ENCODE data around the gene IL22RA2.

Gene IL22RA2

GRCh38 chr6:137120748-137121147, 52.7 kb downstream of the IL22RA2 start:
- Histone ChIP-seq H3K4me2 (ENCODE audit: insufficient read depth, low read length, poor library complexity, severe bottlenecking) (no peak overlapping the region), H3K27me3 (ENCODE audit: control insufficient read depth in 3 of 3, insufficient read depth in 3 of 3, low read depth in 1 of 3, low read length in 3 of 3) (no peaks in the 10 kb centered on the region), H4K8ac (ENCODE audit: low read depth, low read length) (no peak overlapping the region), H3K36me3 (replicated peaks in 1 of 2; ENCODE audit: control insufficient read depth in 2 of 2, insufficient read depth in 2 of 2, low read length in 2 of 2) (no peaks in the 10 kb centered on the region), H2BK120ac (ENCODE audit: low read depth, low read length) (no peak overlapping the region), H3K4ac (ENCODE audit: low read length) (no peak overlapping the region), H2AK5ac (ENCODE audit: low read depth, low read length) (no peak overlapping the region), H2AFZ (ENCODE audit: low read length) (no peak overlapping the region), H3K9ac (ENCODE audit: low read depth, low read length, poor library complexity) (no peak overlapping the region), H3K14ac (ENCODE audit: low read length) (no peak overlapping the region), H3K27ac (replicated peaks; ENCODE audit: low read length) (no peak overlapping the region), H2BK15ac (ENCODE audit: low read length) (no peak overlapping the region), H3K23ac (ENCODE audit: low read depth, low read length, poor library complexity) (no peak overlapping the region), H3K4me3 (ENCODE audit: low read length in 2 of 2) (no peak overlapping the region), H4K91ac (ENCODE audit: low read depth, low read length, poor library complexity) (no peak overlapping the region), H2BK12ac (ENCODE audit: low read length) (no peak overlapping the region), H3K18ac (ENCODE audit: low read length) (no peak overlapping the region), H3K9me3 (replicated peaks in 1 of 2; ENCODE audit: control insufficient read depth in 2 of 2, insufficient read depth in 1 of 2, low read depth in 1 of 2, low read length in 2 of 2) (peaks cover 4 to 11% of the 10 kb centered on the region in 2 donors), H3K4me1 (ENCODE audit: control insufficient read depth in 2 of 2, insufficient read depth in 1 of 2, low read depth in 1 of 2, low read length in 2 of 2) (peaks cover 0 to 2% of the 10 kb centered on the region in 2 donors), H3K79me1 (ENCODE audit: low read depth, low read length) (no peaks in the 10 kb centered on the region), H2BK5ac (ENCODE audit: low read length) (no peak overlapping the region)
- DNase-seq (ENCODE audit: low spot score): no peak

- no peaks in the 10 kb centered on the region for H3K79me1 ChIP-seq (ENCODE audit: low read depth, low read length)
These were observed 54.0 kb downstream of the IL22RA2 start for GRCh38 chr6:137119196-137120104.

GRCh38 chr6:137117581-137117980, 55.9 kb downstream of the IL22RA2 start:
- H2BK15ac ChIP-seq (ENCODE audit: low read length): no peak overlapping the region
- H3K4me3 ChIP-seq (ENCODE audit: low read length in 2 of 2): no peak overlapping the region
- H2BK12ac ChIP-seq (ENCODE audit: low read length): no peak overlapping the region
- no peaks in the 10 kb centered on the region for H3K36me3 ChIP-seq (replicated peaks in 1 of 2; ENCODE audit: control insufficient read depth in 2 of 2, insufficient read depth in 2 of 2, low read length in 2 of 2)
- H2BK120ac ChIP-seq (ENCODE audit: low read depth, low read length): no peak overlapping the region
- no peaks in the 10 kb centered on the region for H3K27me3 ChIP-seq (ENCODE audit: control insufficient read depth in 3 of 3, insufficient read depth in 3 of 3, low read depth in 1 of 3, low read length in 3 of 3)
- H2AK5ac ChIP-seq (ENCODE audit: low read depth, low read length): no peak overlapping the region
- H2AFZ ChIP-seq (ENCODE audit: low read length): no peak overlapping the region
- no peak overlapping the region for H3K4me2 ChIP-seq (ENCODE audit: insufficient read depth, low read length, poor library complexity, severe bottlenecking)
- peaks cover 0 to 2% of the 10 kb centered on the region in 2 donors for H3K4me1 ChIP-seq (ENCODE audit: control insufficient read depth in 2 of 2, insufficient read depth in 1 of 2, low read depth in 1 of 2, low read length in 2 of 2)
- H3K9me3 ChIP-seq (replicated peaks in 1 of 2; ENCODE audit: control insufficient read depth in 2 of 2, insufficient read depth in 1 of 2, low read depth in 1 of 2, low read length in 2 of 2): peaks cover 4 to 11% of the 10 kb centered on the region in 2 donors
- WGBS, 2 donors (ENCODE audit: extremely low coverage in 2 of 2, insufficient read length in 2 of 2, insufficient replicate concordance in 1 of 2): no CpG with 5 or more reads among the region's 2 CpGs
- H4K91ac ChIP-seq (ENCODE audit: low read depth, low read length, poor library complexity): no peak overlapping the region
- no peak overlapping the region for H3K9ac ChIP-seq (ENCODE audit: low read depth, low read length, poor library complexity)
- H3K18ac ChIP-seq (ENCODE audit: low read length): no peak overlapping the region
- H3K27ac ChIP-seq (replicated peaks; ENCODE audit: low read length): no peak overlapping the region
- no peak overlapping the region for H3K14ac ChIP-seq (ENCODE audit: low read length)
- H2BK5ac ChIP-seq (ENCODE audit: low read length): no peak overlapping the region
- H3K4ac ChIP-seq (ENCODE audit: low read length): no peak overlapping the region
- H3K23ac ChIP-seq (ENCODE audit: low read depth, low read length, poor library complexity): no peak overlapping the region
- no peak overlapping the region for H4K8ac ChIP-seq (ENCODE audit: low read depth, low read length)
- DNase-seq (ENCODE audit: low spot score): no peak
- no peaks in the 10 kb centered on the region for H3K79me1 ChIP-seq (ENCODE audit: low read depth, low read length)

More at GRCh38 chr6:137119196-137120104, 54.0 kb downstream of the IL22RA2 start:
- Histone ChIP-seq H3K27ac (replicated peaks; ENCODE audit: low read length) (no peak overlapping the region), H3K4me1 (ENCODE audit: control insufficient read depth in 2 of 2, insufficient read depth in 1 of 2, low read depth in 1 of 2, low read length in 2 of 2) (peaks cover 0 to 2% of the 10 kb centered on the region in 2 donors), H3K27me3 (ENCODE audit: control insufficient read depth in 3 of 3, insufficient read depth in 3 of 3, low read depth in 1 of 3, low read length in 3 of 3) (no peaks in the 10 kb centered on the region), H3K18ac (ENCODE audit: low read length) (no peak overlapping the region), H3K4me3 (ENCODE audit: low read length in 2 of 2) (no peak overlapping the region), H3K36me3 (replicated peaks in 1 of 2; ENCODE audit: control insufficient read depth in 2 of 2, insufficient read depth in 2 of 2, low read length in 2 of 2) (no peaks in the 10 kb centered on the region), H4K91ac (ENCODE audit: low read depth, low read length, poor library complexity) (no peak overlapping the region), H2BK5ac (ENCODE audit: low read length) (no peak overlapping the region), H2BK120ac (ENCODE audit: low read depth, low read length) (no peak overlapping the region), H3K14ac (ENCODE audit: low read length) (no peak overlapping the region), H3K23ac (ENCODE audit: low read depth, low read length, poor library complexity) (no peak overlapping the region), H2BK15ac (ENCODE audit: low read length) (no peak overlapping the region), H2AFZ (ENCODE audit: low read length) (no peak overlapping the region), H3K4ac (ENCODE audit: low read length) (no peak overlapping the region), H3K4me2 (ENCODE audit: insufficient read depth, low read length, poor library complexity, severe bottlenecking) (no peak overlapping the region), H3K9ac (ENCODE audit: low read depth, low read length, poor library complexity) (no peak overlapping the region), H3K9me3 (replicated peaks in 1 of 2; ENCODE audit: control insufficient read depth in 2 of 2, insufficient read depth in 1 of 2, low read depth in 1 of 2, low read length in 2 of 2) (peaks cover 4 to 11% of the 10 kb centered on the region in 2 donors), H4K8ac (ENCODE audit: low read depth, low read length) (no peak overlapping the region), H2BK12ac (ENCODE audit: low read length) (no peak overlapping the region), H2AK5ac (ENCODE audit: low read depth, low read length) (no peak overlapping the region)
- DNase-seq (ENCODE audit: low spot score): no peak
- no CpG with 5 or more reads among the region's 4 CpGs for WGBS, 2 donors (ENCODE audit: extremely low coverage in 2 of 2, insufficient read length in 2 of 2, insufficient replicate concordance in 1 of 2)

GRCh38 chr6:137116807-137117206, 56.6 kb downstream of the IL22RA2 start:
- Histone ChIP-seq H3K4ac (ENCODE audit: low read length) (no peak overlapping the region), H2BK120ac (ENCODE audit: low read depth, low read length) (no peak overlapping the region), H3K9me3 (replicated peaks in 1 of 2; ENCODE audit: control insufficient read depth in 2 of 2, insufficient read depth in 1 of 2, low read depth in 1 of 2, low read length in 2 of 2) (peaks cover 4 to 11% of the 10 kb centered on the region in 2 donors), H4K91ac (ENCODE audit: low read depth, low read length, poor library complexity) (no peak overlapping the region), H3K27ac (replicated peaks; ENCODE audit: low read length) (no peak overlapping the region), H3K9ac (ENCODE audit: low read depth, low read length, poor library complexity) (no peak overlapping the region), H3K23ac (ENCODE audit: low read depth, low read length, poor library complexity) (no peak overlapping the region), H4K8ac (ENCODE audit: low read depth, low read length) (no peak overlapping the region), H3K27me3 (ENCODE audit: control insufficient read depth in 3 of 3, insufficient read depth in 3 of 3, low read depth in 1 of 3, low read length in 3 of 3) (no peaks in the 10 kb centered on the region), H3K36me3 (replicated peaks in 1 of 2; ENCODE audit: control insufficient read depth in 2 of 2, insufficient read depth in 2 of 2, low read length in 2 of 2) (no peaks in the 10 kb centered on the region), H2BK5ac (ENCODE audit: low read length) (no peak overlapping the region), H3K14ac (ENCODE audit: low read length) (no peak overlapping the region), H3K79me1 (ENCODE audit: low read depth, low read length) (no peaks in the 10 kb centered on the region), H2AFZ (ENCODE audit: low read length) (no peak overlapping the region), H3K4me3 (ENCODE audit: low read length in 2 of 2) (no peak overlapping the region), H3K18ac (ENCODE audit: low read length) (no peak overlapping the region), H2AK5ac (ENCODE audit: low read depth, low read length) (no peak overlapping the region), H3K4me2 (ENCODE audit: insufficient read depth, low read length, poor library complexity, severe bottlenecking) (no peak overlapping the region), H2BK12ac (ENCODE audit: low read length) (no peak overlapping the region), H3K4me1 (ENCODE audit: control insufficient read depth in 2 of 2, insufficient read depth in 1 of 2, low read depth in 1 of 2, low read length in 2 of 2) (peaks cover 0 to 2% of the 10 kb centered on the region in 2 donors), H2BK15ac (ENCODE audit: low read length) (no peak overlapping the region)
- WGBS, 2 donors (ENCODE audit: extremely low coverage in 2 of 2, insufficient read length in 2 of 2, insufficient replicate concordance in 1 of 2): 100% methylated on average over 1 of the region's 5 CpGs; no CpG with 5 or more reads in 1 of the 2 donors
- DNase-seq (ENCODE audit: low spot score): no peak
